Activated CD4-positive, alpha-beta memory T cell treated with anti-CD3 and anti-CD28 coated beads for 36 hours (primary cell): ENCODE results near the gene HRH1. TPM values are rescaled to one million over a fixed set of nuclear protein-coding genes. Genes with fewer than 3 reads are reported as not detected.
"Not testable (repeated sequence)": the region's sequence is repeated elsewhere in the genome, so short reads cannot be mapped to it uniquely, and the experiment has no call there.

Source experiments
- CTCF ChIA-PET: fragments of 350-600 bp; sonication (Branson Sonifier 250); formaldehyde crosslinking; loops from one replicate; lab custom pipeline; 2021; ENCODE audit warnings: antibody characterized with exemption, inconsistent platforms; lab: Charles Lee
- POLR2A ChIA-PET: fragments of 350-600 bp; sonication (Branson Sonifier 250); formaldehyde crosslinking; loops from one replicate; lab custom pipeline; 2021; ENCODE audit warnings: antibody characterized with exemption; lab: Charles Lee
- DNase-seq: peaks from one replicate; pipeline ENCODE4 v3.0.0-alpha.2; 2020
- H3K27ac Mint-ChIP-seq: one replicate; pipeline ENCODE4 v1.8.0; 2021; ENCODE audit warnings: mixed read lengths
- H3K27me3 Mint-ChIP-seq: one replicate; pipeline ENCODE4 v1.8.0; 2021; ENCODE audit warnings: mixed read lengths
- H3K36me3 Mint-ChIP-seq: one replicate; pipeline ENCODE4 v1.8.0; 2021; ENCODE audit warnings: mixed read lengths
- H3K4me1 Mint-ChIP-seq: one replicate; pipeline ENCODE4 v1.8.0; 2021; ENCODE audit warnings: low read depth, mixed read lengths
- H3K4me3 Mint-ChIP-seq: one replicate; pipeline ENCODE4 v1.8.0; 2021; ENCODE audit warnings: mild to moderate bottlenecking, mixed read lengths
- H3K9me3 Mint-ChIP-seq: one replicate; pipeline ENCODE4 v1.8.0; 2021; ENCODE audit warnings: mixed read lengths
- intact Hi-C: fragments of 100-400 bp; cut with micrococcal nuclease; formaldehyde crosslinking; loops from one replicate; pipeline ENCODE4 v1.15.1; 2023
- total RNA-seq, 2 experiments: library from RNA; stranded (reverse); gene quantifications; one replicate each; pipeline ENCODE4 v1.2.3, GENCODE V29; 2021

Gene HRH1
- total RNA-seq, 2 experiments from 2014 or later, result 2.3 to 2.9 TPM

DNA sequence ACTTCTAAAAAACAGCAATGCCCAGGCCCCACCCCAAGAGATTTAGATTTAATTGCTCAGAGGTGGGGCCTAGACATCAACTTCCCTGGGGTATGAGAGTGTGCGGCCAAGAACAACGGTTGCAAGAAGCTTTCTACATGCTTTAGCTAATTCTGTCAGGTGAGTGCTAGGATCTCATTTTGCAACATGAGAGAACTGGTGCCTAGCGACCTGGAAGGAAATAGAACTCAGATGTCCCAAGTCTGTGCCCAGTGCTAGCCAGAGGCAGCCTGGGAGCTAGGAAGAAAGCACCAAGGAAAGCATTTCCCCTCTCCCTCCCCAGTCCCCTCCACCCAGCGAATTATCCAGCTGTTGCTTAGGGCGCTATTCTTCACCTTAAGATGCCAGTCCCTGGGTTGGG, 22.9 kb upstream of the HRH1 start:
- Mint-ChIP-seq H3K9me3 (no peaks in the 10 kb centered on the region), H3K27ac (no peak overlapping the region), H3K36me3 (no peaks in the 10 kb centered on the region), H3K4me3 (no peak overlapping the region), H3K27me3 (peaks cover 1% of the 10 kb centered on the region), H3K4me1 (no peaks in the 10 kb centered on the region)
- DNase-seq, result no peak
- POLR2A ChIA-PET, result interaction anchor here (0.7 kb wide), 1 partner anchor 1395 kb away, joined by 3 read pairs; no protein-coding TSS in a partner anchor
- CTCF ChIA-PET, result no interaction called here
- intact Hi-C loops, result no loop called here

DNA sequence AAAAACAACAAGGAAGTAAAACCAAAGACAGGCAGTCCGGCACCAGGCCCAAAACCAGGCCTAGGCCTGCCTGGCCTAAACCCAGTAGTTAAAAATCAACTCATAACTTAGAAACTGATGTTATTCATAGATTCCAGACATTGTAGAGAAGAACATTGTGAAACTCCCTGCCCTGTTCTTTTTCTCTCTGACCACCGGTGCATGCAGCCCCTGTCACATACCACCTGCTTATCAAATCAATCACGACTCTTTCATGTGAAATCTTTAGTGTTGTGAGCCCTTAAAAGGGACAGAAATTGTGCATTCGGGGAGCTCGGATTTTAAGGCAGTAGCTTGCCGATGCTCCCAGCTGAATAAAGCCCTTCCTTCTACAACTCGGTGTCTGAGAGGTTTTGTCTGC, 22.4 kb upstream of the HRH1 start:
- H3K36me3 Mint-ChIP-seq, POLR2A ChIA-PET: not testable (repeated sequence)

DNA sequence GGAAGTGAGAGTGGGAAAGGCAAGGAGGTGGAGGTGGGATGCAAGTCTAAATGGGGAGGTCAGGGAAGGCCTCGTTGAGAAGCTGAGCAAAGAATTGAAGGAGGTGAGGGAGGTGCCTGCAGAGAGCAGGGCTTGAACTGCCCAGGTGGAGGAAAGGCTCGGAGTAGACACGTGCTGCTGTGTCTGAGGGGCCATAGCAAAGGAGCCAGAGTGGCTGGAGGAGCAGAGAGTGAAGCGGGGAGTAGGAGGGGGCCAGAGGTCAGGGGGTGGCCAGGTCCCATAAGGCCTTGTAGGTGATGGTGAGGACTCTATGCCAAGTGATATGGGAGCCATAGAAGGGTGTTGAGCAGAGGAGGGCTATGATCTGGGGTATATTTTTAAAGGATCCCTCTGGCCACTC, 21.4 kb upstream of the HRH1 start:
- CTCF ChIA-PET, result no interaction called here
- no peaks in the 10 kb centered on the region for H3K36me3 Mint-ChIP-seq
- H3K4me3 Mint-ChIP-seq, result no peak overlapping the region
- peaks cover 1% of the 10 kb centered on the region for H3K27me3 Mint-ChIP-seq
- POLR2A ChIA-PET, result no interaction called here
- no peaks in the 10 kb centered on the region for H3K9me3 Mint-ChIP-seq
- H3K4me1 Mint-ChIP-seq, result no peaks in the 10 kb centered on the region
- intact Hi-C loops, result no loop called here
- no peak overlapping the region for H3K27ac Mint-ChIP-seq
- DNase-seq, result no peak

More for the DNA sequence above, 22.4 kb upstream of the HRH1 start:
- intact Hi-C loops, H3K27me3 Mint-ChIP-seq, CTCF ChIA-PET, H3K4me3 Mint-ChIP-seq, H3K9me3 Mint-ChIP-seq, H3K4me1 Mint-ChIP-seq, H3K27ac Mint-ChIP-seq, DNase-seq: not testable (repeated sequence)

DNA sequence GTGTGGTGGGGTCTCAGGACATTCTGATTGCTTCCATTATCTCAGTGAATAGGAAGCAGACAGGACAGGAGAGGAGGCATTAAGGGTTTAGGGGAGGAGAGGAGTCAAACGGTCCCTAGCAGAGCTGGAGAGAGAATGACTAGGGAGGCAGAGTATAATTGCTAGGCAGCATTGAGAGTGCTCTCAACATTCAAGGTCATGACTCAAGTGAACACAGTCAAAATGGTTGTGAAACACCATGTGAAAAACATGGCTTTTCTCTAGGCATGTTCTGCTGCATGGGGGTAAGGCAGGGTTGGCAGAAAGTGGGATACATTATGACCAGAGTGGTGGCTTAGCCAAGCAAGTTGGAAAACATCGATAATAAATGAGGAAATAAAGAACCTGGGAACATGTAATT, 19.5 kb upstream of the HRH1 start:
- Mint-ChIP-seq H3K4me3 (no peak overlapping the region), H3K36me3 (no peaks in the 10 kb centered on the region), H3K27me3 (peaks cover 3% of the 10 kb centered on the region), H3K9me3 (no peaks in the 10 kb centered on the region), H3K4me1 (no peaks in the 10 kb centered on the region), H3K27ac (no peak overlapping the region)
- ChIA-PET POLR2A (no interaction called here), CTCF (no interaction called here)
- intact Hi-C loops, result no loop called here
- DNase-seq, result no peak

DNA sequence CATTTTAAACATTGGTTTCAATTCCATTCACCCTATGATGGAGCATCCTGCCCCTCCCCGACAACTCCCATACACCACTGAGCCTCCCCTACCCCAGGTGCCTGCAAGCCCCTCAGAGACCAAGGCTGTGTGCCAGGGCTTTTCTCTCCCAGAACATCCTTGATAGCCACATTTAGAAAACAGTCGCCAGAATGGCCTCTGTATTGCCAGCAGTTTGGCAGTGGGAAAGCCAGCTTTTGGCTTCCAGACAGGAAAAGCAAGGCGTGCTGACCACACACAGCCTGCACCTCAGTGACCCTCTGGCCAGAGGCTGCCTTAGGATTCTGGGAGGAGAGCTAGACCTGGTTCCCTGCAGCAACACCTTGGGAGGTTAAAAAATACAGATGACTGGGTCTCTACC, 18.2 kb upstream of the HRH1 start:
- no peaks in the 10 kb centered on the region for H3K36me3 Mint-ChIP-seq
- no peak for DNase-seq
- peaks cover 9% of the 10 kb centered on the region for H3K4me1 Mint-ChIP-seq
- peaks cover 8% of the 10 kb centered on the region for H3K27me3 Mint-ChIP-seq
- no peak overlapping the region for H3K4me3 Mint-ChIP-seq
- ChIA-PET CTCF (no interaction called here), POLR2A (no interaction called here)
- H3K9me3 Mint-ChIP-seq, result no peaks in the 10 kb centered on the region
- intact Hi-C loops, result no loop called here
- H3K27ac Mint-ChIP-seq, result no peak overlapping the region

DNA sequence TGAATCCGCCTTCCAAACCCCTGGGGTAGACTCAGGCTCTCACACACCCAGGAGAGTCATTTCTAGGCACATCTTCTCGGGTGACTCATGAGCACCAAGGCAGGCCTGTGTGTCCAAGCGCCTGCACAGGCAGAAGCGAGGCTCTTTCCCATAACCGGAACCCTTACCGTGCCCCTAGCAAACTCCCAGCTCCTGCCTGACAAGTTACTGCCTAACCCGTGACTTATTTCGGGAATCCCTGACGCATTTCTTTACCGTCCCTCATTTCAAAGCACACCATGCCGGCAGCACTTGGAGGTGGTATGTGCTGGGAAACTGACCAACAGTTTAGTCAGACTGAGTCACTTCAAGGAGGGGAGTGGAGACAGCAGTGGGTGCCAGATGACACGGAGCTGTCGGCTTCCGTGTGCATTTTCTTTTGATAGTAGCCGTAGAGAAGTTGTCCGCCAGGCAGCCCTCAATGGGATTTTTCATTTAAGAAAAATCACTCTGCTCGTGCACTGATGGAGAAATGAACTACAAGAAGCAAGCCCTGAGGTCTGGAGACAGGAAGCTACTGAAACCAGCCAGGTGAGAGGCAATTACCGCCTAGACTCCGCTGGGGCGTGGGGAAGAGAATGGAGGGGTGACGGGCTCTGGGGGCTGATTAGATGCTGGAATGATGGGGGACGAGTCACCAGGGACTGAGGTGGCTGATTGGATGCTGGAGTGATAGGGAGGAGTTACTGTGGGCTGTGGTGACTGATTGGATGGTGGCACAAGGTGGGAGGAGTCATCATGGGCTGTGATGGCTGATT, 17.3 kb upstream of the HRH1 start:
- ChIA-PET POLR2A (no interaction called here), CTCF (no interaction called here)
- Mint-ChIP-seq H3K9me3 (no peaks in the 10 kb centered on the region), H3K27me3 (peaks cover 10% of the 10 kb centered on the region), H3K4me3 (no peak overlapping the region), H3K4me1 (peaks cover 9% of the 10 kb centered on the region), H3K36me3 (no peaks in the 10 kb centered on the region), H3K27ac (no peak overlapping the region)
- intact Hi-C loops, result no loop called here
- no peak for DNase-seq

DNA sequence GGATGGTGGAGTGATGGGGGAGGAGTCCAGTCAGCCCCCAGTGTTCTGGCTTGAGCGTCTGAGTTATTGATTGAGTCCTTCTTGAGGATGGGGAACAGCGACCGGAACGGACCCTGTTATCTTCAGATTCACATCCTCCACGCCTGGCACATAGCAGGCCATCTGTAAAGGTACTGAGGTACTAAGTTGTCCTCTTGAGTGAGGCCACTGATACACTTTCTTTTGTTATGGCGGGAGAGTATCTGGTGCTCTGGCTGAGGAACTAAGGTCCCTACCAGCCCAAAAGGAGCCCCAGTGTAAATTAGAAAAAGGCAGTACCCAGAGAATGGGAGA, 16.7 kb upstream of the HRH1 start:
- no peaks in the 10 kb centered on the region for H3K9me3 Mint-ChIP-seq
- H3K36me3 Mint-ChIP-seq, result no peaks in the 10 kb centered on the region
- intact Hi-C loops, result no loop called here
- no peak overlapping the region for H3K27ac Mint-ChIP-seq
- ChIA-PET POLR2A (no interaction called here), CTCF (no interaction called here)
- H3K4me3 Mint-ChIP-seq, result no peak overlapping the region
- peaks cover 13% of the 10 kb centered on the region for H3K27me3 Mint-ChIP-seq
- H3K4me1 Mint-ChIP-seq, result peaks cover 9% of the 10 kb centered on the region
- DNase-seq, result no peak

DNA sequence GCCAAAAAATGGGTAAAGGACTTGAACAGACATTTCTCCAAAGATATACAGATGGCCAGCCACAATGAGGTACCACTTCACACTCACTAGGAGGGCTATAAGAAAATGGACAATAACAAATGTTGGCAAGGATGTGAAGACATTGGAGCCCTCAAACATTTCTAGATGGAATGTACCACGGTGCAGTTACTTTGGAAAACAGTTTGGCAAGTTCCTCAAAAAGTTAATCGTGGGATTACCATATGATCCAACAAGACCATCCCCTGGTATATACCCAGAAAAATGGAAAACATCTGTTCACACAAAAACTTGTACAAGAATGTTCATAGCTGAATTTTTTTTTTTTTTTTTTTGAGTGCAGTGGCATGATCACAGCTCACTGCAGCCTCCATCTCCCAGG, 15.9 kb upstream of the HRH1 start:
- POLR2A ChIA-PET, result no interaction called here
- CTCF ChIA-PET, result no interaction called here
- peaks cover 9% of the 10 kb centered on the region for H3K4me1 Mint-ChIP-seq
- no peaks in the 10 kb centered on the region for H3K9me3 Mint-ChIP-seq
- no peak overlapping the region for H3K27ac Mint-ChIP-seq
- peaks cover 15% of the 10 kb centered on the region for H3K27me3 Mint-ChIP-seq
- no peaks in the 10 kb centered on the region for H3K36me3 Mint-ChIP-seq
- no peak overlapping the region for H3K4me3 Mint-ChIP-seq
- no peak for DNase-seq
- intact Hi-C loops, result no loop called here

DNA sequence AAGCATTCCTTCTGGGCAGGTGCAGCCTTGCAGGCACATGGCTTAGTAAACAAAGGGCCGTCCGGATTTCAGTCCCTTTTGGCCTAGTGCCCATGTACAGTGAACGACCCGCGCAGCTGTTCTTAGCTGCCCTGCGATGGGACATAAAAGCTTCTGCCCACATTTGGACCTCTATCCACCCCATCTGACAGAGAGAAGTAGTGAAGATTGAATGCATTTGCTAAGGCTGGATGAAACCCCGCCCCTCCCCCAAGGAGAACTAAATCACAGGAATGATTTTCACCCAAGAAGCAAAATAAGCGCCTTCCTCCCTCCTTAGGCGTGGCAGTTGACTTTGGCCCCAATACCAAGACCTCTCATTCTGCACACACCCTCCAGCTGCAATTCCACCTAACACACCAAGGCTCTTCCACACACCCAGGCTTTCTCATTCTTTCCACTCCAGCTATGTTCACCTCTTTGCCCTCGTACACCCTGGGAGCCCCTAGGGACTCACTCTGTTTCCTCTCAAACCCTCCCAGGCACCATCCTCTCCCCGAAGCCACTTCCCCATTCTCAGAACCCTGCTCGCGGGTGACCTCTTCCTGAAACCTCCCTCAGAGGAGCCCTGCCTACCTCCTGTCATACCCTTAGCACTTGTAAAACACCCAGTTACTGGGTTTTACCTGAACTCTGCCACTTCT, 14.1 kb upstream of the HRH1 start:
- intact Hi-C loops, result no loop called here
- H3K36me3 Mint-ChIP-seq, result no peaks in the 10 kb centered on the region
- no peak overlapping the region for H3K4me3 Mint-ChIP-seq
- peak; percentile 35 for DNase-seq
- H3K9me3 Mint-ChIP-seq, result no peaks in the 10 kb centered on the region
- POLR2A ChIA-PET, result no interaction called here
- CTCF ChIA-PET, result no interaction called here
- peaks cover 15% of the 10 kb centered on the region for H3K27me3 Mint-ChIP-seq
- H3K27ac Mint-ChIP-seq, result no peak overlapping the region
- H3K4me1 Mint-ChIP-seq, result peaks cover 9% of the 10 kb centered on the region

DNA sequence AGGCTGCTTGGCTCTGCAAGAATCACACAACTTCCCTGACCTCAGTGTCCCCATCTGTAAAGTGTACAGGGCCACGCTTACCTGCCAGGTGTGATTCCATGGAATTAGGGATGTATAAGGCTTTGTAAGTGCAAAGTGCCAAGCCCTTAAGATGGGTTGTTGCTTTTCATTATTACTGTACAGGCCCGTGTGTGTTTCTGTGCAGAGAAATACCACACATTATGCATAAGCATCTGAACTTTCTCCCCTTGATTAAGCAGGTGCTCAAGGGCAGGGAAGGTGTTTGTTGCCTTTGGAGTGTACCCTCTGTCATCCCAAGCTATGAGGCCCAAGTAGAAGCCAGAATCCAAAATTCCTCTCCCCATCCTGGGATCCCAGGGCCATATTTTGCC, 13.6 kb upstream of the HRH1 start:
- no peaks in the 10 kb centered on the region for H3K9me3 Mint-ChIP-seq
- intact Hi-C loops, result no loop called here
- POLR2A ChIA-PET, result no interaction called here
- H3K27ac Mint-ChIP-seq, result no peak overlapping the region
- peaks cover 15% of the 10 kb centered on the region for H3K27me3 Mint-ChIP-seq
- no peak for DNase-seq
- H3K36me3 Mint-ChIP-seq, result no peaks in the 10 kb centered on the region
- no peak overlapping the region for H3K4me3 Mint-ChIP-seq
- peaks cover 9% of the 10 kb centered on the region for H3K4me1 Mint-ChIP-seq
- CTCF ChIA-PET, result no interaction called here

DNA sequence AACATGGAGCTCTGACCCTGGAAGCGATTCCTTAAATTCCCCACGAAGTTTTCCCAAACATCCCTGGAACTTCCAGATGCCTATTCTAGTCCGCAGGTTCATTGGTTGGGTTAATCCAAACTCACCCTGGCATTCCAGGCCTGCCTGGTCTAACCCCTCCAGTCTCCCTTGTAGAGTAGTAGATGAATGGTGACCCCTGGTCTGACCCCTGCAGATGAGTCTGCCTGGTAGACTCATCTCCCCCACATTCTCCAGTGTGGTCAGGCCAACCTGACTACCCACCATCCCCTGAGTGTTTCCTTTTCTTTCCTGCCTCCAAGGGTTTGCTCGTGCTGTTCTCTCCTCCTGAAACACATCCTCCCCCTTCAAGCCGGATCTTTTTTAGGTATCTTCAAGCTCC, 10.8 kb upstream of the HRH1 start:
- no peaks in the 10 kb centered on the region for H3K36me3 Mint-ChIP-seq
- no peaks in the 10 kb centered on the region for H3K9me3 Mint-ChIP-seq
- H3K4me3 Mint-ChIP-seq, result no peak overlapping the region
- POLR2A ChIA-PET, result no interaction called here
- intact Hi-C loops, result no loop called here
- H3K27me3 Mint-ChIP-seq, result peaks cover 20% of the 10 kb centered on the region
- no peak overlapping the region for H3K27ac Mint-ChIP-seq
- H3K4me1 Mint-ChIP-seq, result peaks cover 9% of the 10 kb centered on the region
- no peak for DNase-seq
- CTCF ChIA-PET, result no interaction called here

DNA sequence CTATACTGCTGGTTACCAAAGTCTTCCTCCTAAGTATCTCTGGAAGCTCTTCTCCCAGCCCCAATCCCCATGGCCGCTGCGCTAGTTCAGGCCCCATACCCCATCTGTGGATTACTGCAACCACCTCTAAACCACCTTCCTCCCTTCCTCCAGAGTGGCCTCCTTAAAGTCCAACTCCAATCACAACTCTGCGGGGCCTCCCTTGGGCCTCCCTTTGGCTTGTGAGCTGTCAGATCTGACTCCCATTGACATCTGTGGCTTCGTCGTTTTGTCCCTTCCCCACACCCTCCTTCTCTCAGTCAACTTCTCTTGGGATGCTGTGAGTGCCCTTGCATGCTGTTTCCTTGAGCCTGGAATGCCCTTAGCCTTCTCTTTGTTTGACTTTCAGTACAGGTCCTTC, 9.3 kb upstream of the HRH1 start:
- H3K27ac Mint-ChIP-seq, result no peak overlapping the region
- H3K27me3 Mint-ChIP-seq, result peaks cover 20% of the 10 kb centered on the region
- peaks cover 8% of the 10 kb centered on the region for H3K4me1 Mint-ChIP-seq
- H3K36me3 Mint-ChIP-seq, result no peaks in the 10 kb centered on the region
- intact Hi-C loops, result no loop called here
- ChIA-PET POLR2A (no interaction called here), CTCF (no interaction called here)
- H3K4me3 Mint-ChIP-seq, result no peak overlapping the region
- no peak for DNase-seq
- no peaks in the 10 kb centered on the region for H3K9me3 Mint-ChIP-seq

DNA sequence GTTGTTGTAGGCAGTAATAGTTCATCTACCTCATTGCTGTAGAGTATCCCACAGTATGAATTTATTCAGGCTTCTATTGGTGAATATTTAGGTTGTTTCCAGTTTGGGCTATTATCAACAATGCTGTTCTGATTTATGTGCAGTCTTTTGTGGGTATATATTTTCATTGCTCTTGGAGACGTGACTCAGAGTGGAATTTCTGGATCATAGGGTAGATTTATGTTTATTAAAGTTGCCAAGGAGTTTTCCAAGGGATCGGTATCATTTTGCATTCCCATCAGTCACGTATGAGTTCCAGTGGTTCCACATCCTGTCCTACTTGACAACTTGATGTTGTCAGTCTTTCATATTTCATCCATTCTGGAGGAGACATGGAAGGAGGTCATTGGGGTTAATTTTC, 8.4 kb upstream of the HRH1 start:
- Mint-ChIP-seq H3K36me3 (no peaks in the 10 kb centered on the region), H3K4me3 (no peak overlapping the region), H3K4me1 (no peaks in the 10 kb centered on the region), H3K27me3 (peaks cover 16% of the 10 kb centered on the region), H3K9me3 (no peaks in the 10 kb centered on the region), H3K27ac (no peak overlapping the region)
- DNase-seq, result no peak
- ChIA-PET POLR2A (no interaction called here), CTCF (no interaction called here)
- intact Hi-C loops, result no loop called here
